Measurements from ENCODE around the gene PNMT. TPM values are rescaled to one million over a fixed set of nuclear protein-coding genes. Genes with fewer than 3 reads are reported as not detected.

PNMT gene
- total and polyA plus RNA-seq, 2 experiments from 2014 or later, result 51.9 to 204 TPM

DNA sequence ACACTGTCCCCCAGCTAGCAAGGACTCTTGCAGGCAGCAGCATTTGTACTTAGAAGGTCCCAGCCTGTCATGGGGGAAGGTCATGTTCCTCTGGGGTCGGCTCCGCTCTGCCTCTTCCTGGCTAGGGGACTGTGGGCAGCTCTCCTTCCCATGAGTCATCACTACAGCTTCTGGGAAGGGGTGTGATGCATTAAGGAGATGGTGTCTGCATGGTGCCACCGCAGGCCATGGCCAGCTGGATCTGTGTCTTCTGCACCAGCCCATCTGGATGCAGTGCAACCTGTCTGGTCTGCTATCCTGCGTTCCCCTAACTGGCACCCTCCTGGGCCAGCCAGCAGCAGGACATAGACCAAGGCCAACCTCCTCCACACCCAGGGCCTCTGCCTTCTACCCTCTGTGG is 25.0 kb upstream of the PNMT start:
- Histone ChIP-seq H2AFZ (no peak overlapping the region), H3K9me2 (replicated peaks; ENCODE audit: insufficient read depth) (no peaks in the 10 kb centered on the region), H3K4me2 (no peak overlapping the region), H3K27me3 (no peaks in the 10 kb centered on the region), H3K27ac (no peak overlapping the region), H3K9me3 (ENCODE audit: low read depth) (no peaks in the 10 kb centered on the region), H3K36me3 (replicated peaks; ENCODE audit: insufficient read depth, low read depth) (no peaks in the 10 kb centered on the region), H4K20me1 (ENCODE audit: insufficient read depth, poor library complexity, severe bottlenecking) (peaks cover 9% of the 10 kb centered on the region), H3K4me3 (no peak overlapping the region), H3K4me1 (ENCODE audit: insufficient read depth) (peaks cover 25% of the 10 kb centered on the region), H3K79me2 (peaks cover 96% of the 10 kb centered on the region)
- no peak for TF ChIP-seq EZH2 (IDR thresholded peaks at IDR 0.05; ENCODE audit: borderline replicate concordance)
- TF ChIP-seq, protein P1, sequence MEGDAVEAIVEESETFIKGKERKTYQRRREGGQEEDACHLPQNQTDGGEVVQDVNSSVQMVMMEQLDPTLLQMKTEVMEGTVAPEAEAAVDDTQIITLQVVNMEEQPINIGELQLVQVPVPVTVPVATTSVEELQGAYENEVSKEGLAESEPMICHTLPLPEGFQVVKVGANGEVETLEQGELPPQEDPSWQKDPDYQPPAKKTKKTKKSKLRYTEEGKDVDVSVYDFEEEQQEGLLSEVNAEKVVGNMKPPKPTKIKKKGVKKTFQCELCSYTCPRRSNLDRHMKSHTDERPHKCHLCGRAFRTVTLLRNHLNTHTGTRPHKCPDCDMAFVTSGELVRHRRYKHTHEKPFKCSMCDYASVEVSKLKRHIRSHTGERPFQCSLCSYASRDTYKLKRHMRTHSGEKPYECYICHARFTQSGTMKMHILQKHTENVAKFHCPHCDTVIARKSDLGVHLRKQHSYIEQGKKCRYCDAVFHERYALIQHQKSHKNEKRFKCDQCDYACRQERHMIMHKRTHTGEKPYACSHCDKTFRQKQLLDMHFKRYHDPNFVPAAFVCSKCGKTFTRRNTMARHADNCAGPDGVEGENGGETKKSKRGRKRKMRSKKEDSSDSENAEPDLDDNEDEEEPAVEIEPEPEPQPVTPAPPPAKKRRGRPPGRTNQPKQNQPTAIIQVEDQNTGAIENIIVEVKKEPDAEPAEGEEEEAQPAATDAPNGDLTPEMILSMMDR (IDR thresholded peaks at IDR 0.05; ENCODE audit: poor library complexity), result no peak
- TF ChIP-seq EZH2phosphoT487 (IDR thresholded peaks at IDR 0.05; ENCODE audit: low read depth, severe bottlenecking, unreplicated experiment), result no peak
- DNase-seq (ENCODE audit: low spot score), result no peak
- 97% methylated on average over 4 of the region's 4 CpGs for WGBS (ENCODE audit: low lambda C conversion rate, missing lambda C conversion rate)

DNA sequence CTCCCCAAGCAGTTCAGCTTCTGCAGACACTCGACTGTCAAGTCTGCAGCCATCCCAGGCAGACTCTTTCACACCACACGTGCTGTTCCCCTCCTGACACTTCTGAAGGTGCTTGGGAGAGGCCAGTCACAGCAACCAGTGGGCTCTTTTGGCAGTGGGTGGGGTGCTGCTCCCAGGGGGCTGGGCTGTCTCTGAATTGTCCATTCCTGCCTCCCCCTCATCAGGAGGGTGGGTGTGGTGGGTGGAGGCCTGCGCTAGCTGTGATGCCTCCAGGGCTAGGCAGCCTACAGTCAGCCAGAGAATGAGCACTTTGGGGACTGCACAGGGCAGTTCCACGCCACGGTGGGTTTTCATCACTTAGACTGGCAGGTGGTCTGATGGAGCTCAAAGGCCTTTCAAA is 21.0 kb upstream of the PNMT start:
- 80% methylated on average over 4 of the region's 5 CpGs for WGBS (ENCODE audit: low lambda C conversion rate, missing lambda C conversion rate)

GRCh38 chr17:39648616-39649366 is 19.5 kb upstream of the PNMT start:
- Histone ChIP-seq H3K4me1 (ENCODE audit: insufficient read depth) (peaks cover 24% of the 10 kb centered on the region), H3K4me3 (no peak overlapping the region), H3K9me3 (ENCODE audit: low read depth) (no peaks in the 10 kb centered on the region), H4K20me1 (ENCODE audit: insufficient read depth, poor library complexity, severe bottlenecking) (no peaks in the 10 kb centered on the region), H3K27me3 (no peaks in the 10 kb centered on the region), H2AFZ (no peak overlapping the region), H3K4me2 (no peak overlapping the region), H3K79me2 (peaks cover 67% of the 10 kb centered on the region), H3K36me3 (replicated peaks; ENCODE audit: insufficient read depth, low read depth) (no peaks in the 10 kb centered on the region), H3K27ac (no peak overlapping the region), H3K9me2 (replicated peaks; ENCODE audit: insufficient read depth) (no peaks in the 10 kb centered on the region)
- DNase-seq (ENCODE audit: low spot score), result no peak
- WGBS (ENCODE audit: low lambda C conversion rate, missing lambda C conversion rate), result 93% methylated on average over 14 of the region's 15 CpGs
- TF ChIP-seq EZH2phosphoT487 (IDR thresholded peaks at IDR 0.05; ENCODE audit: low read depth, severe bottlenecking, unreplicated experiment), result no peak
- no peak for TF ChIP-seq EZH2 (IDR thresholded peaks at IDR 0.05; ENCODE audit: borderline replicate concordance)
- TF ChIP-seq, protein P1 (IDR thresholded peaks at IDR 0.05; ENCODE audit: poor library complexity), result no peak

More for the DNA sequence above, 21.0 kb upstream of the PNMT start:
- no peaks in the 10 kb centered on the region for H3K36me3 ChIP-seq (replicated peaks; ENCODE audit: insufficient read depth, low read depth)
- H3K27ac ChIP-seq, result no peak overlapping the region
- H2AFZ ChIP-seq, result no peak overlapping the region
- H3K4me2 ChIP-seq, result no peak overlapping the region
- H3K4me3 ChIP-seq, result no peak overlapping the region
- no peak for TF ChIP-seq EZH2 (IDR thresholded peaks at IDR 0.05; ENCODE audit: borderline replicate concordance)
- TF ChIP-seq, protein P1 (IDR thresholded peaks at IDR 0.05; ENCODE audit: poor library complexity), result no peak
- TF ChIP-seq EZH2phosphoT487 (IDR thresholded peaks at IDR 0.05; ENCODE audit: low read depth, severe bottlenecking, unreplicated experiment), result no peak
- no peaks in the 10 kb centered on the region for H3K9me2 ChIP-seq (replicated peaks; ENCODE audit: insufficient read depth)
- peaks cover 83% of the 10 kb centered on the region for H3K79me2 ChIP-seq
- DNase-seq (ENCODE audit: low spot score), result no peak
- H3K9me3 ChIP-seq (ENCODE audit: low read depth), result no peaks in the 10 kb centered on the region
- peaks cover 8% of the 10 kb centered on the region for H3K4me1 ChIP-seq (ENCODE audit: insufficient read depth)
- no peaks in the 10 kb centered on the region for H3K27me3 ChIP-seq
- peaks cover 3% of the 10 kb centered on the region for H4K20me1 ChIP-seq (ENCODE audit: insufficient read depth, poor library complexity, severe bottlenecking)

Data from hepatocyte (in vitro differentiated cells).